K562 (cell line): Measurements from ENCODE around the gene LETM1. TPM values are rescaled to one million over a fixed set of nuclear protein-coding genes. Genes with fewer than 3 reads are reported as not detected.

Experiments used
- ELF1 ChIP-seq: fragments of 200-800 bp; sonication (Bioruptor generic); IDR thresholded peaks from 2 replicates; pipeline ENCODE4 v1.6.1; 2016; ENCODE audit warnings: missing genetic modification characterization, missing compliant biosample characterization
- ETV5 ChIP-seq: sonication (generic); formaldehyde crosslinking; IDR thresholded peaks from 2 replicates; pipeline ENCODE4 v1.4.0; 2020; ENCODE audit warnings: low read depth, mild to moderate bottlenecking, missing genetic modification reagents
- FOXM1 ChIP-seq, 2 experiments: fragments of 450-650 bp in 1 of 2; sonication (generic) in 1 of 2; formaldehyde crosslinking in 1 of 2; IDR thresholded peaks; 2 replicates each; pipeline versions ENCODE4 v1.6.1 to v1.9.0; 2017 to 2022; ENCODE audit warnings: low read depth in 2 of 2, mild to moderate bottlenecking in 2 of 2, missing genetic modification reagents in 1 of 2, moderate library complexity in 1 of 2
- GTF2F1 ChIP-seq: IDR thresholded peaks from 2 replicates; pipeline ENCODE4 v1.6.1; 2011; ENCODE audit warnings: low read depth, low read length, improper control_type of control experiment
- HCFC1 ChIP-seq: IDR thresholded peaks from 2 replicates; pipeline ENCODE4 v1.6.1; 2012; ENCODE audit warnings: low read depth, low read length, improper control_type of control experiment
- HMGN3 ChIP-seq: IDR thresholded peaks from 2 replicates; pipeline ENCODE4 v1.6.1; 2011; ENCODE audit warnings: borderline replicate concordance, low read depth, mild to moderate bottlenecking, mixed read lengths, low read length; ENCODE audit not compliant: insufficient read length; ENCODE audit errors: extremely low read depth
- MEIS2 ChIP-seq: fragments of 450-650 bp; IDR thresholded peaks from 2 replicates; pipeline ENCODE4 v1.6.1; 2014; ENCODE audit warnings: mild to moderate bottlenecking; ENCODE audit not compliant: partially characterized antibody
- MTA2 ChIP-seq: fragments of 450-650 bp; IDR thresholded peaks from 2 replicates; pipeline ENCODE4 v1.6.1; 2016; ENCODE audit warnings: low read depth
- NRF1 ChIP-seq, 2 experiments: fragments of 450-650 bp; IDR thresholded peaks in 1 of 2; conservative IDR thresholded peaks in 1 of 2; 2 replicates each; pipeline ENCODE4 v1.6.1; 2014; ENCODE audit warnings: mild to moderate bottlenecking in 2 of 2
- SIN3A ChIP-seq, 2 experiments: fragments of 150-350 bp in 1 of 2; IDR thresholded peaks; 2 replicates each; pipeline ENCODE4 v1.6.1; 2011 to 2016; ENCODE audit warnings: borderline replicate concordance in 2 of 2, low read depth in 2 of 2, low read length in 2 of 2, mild to moderate bottlenecking in 2 of 2, moderate library complexity in 2 of 2; ENCODE audit not compliant: control insufficient read depth in 1 of 2
- SPI1 ChIP-seq: IDR thresholded peaks from 2 replicates; pipeline ENCODE4 v1.6.1; 2011; ENCODE audit warnings: low read depth, low read length, control low read depth, borderline replicate concordance
- YY1 ChIP-seq, 3 experiments: IDR thresholded peaks; 2 replicates each; pipeline ENCODE4 v1.6.1; 2011; ENCODE audit warnings: low read length in 2 of 3, mild to moderate bottlenecking in 2 of 3, moderate library complexity in 2 of 3, borderline replicate concordance in 1 of 3, control low read depth in 1 of 3, low read depth in 1 of 3; ENCODE audit not compliant: insufficient read depth in 3 of 3, insufficient replicate concordance in 2 of 3, control insufficient read depth in 1 of 3, insufficient read length in 1 of 3; ENCODE audit errors: extremely low read depth in 1 of 3
- ZNF12 ChIP-seq: sonication (generic); formaldehyde crosslinking; IDR thresholded peaks from 2 replicates; pipeline ENCODE4 v1.4.0; 2020; ENCODE audit warnings: mild to moderate bottlenecking, missing genetic modification reagents
- ZNF717 ChIP-seq: fragments of 250-450 bp; sonication (Bioruptor Pico); IDR thresholded peaks from 2 replicates; pipeline ENCODE4 v1.5.0; 2021
- polyA plus RNA-seq, 8 experiments: library from polyadenylated mRNA; depleted of rRNA in 4 of 8; stranded (reverse) in 5 of 8; unstranded in 3 of 8; fragments of >200 nt; fragmentation: Nextera tagmentation in 2 of 8; fragmentation: Illumina TruSeq in 1 of 8; extraction: Ambion mirVana in 2 of 8; extraction: Trizol in 1 of 8; gene quantifications; 2 replicates each; pipeline versions ENCODE4 v1.2.1 to v1.2.3, GENCODE V29; 2011 to 2014; ENCODE audit warnings: inconsistent platforms in 1 of 8, missing spikeins in 1 of 8
- total RNA-seq, 7 experiments: library from RNA; depleted of rRNA in 6 of 7; stranded (reverse); fragments of >200 nt in 6 of 7; fragmentation: Illumina TruSeq in 2 of 7; extraction: Trizol in 2 of 7; gene quantifications; 2 replicates each; pipeline versions ENCODE4 v1.2.1 to v1.2.3, GENCODE V29; 2011 to 2021; ENCODE audit warnings: low replicate concordance in 1 of 7
- TF ChIP-seq, protein P1 (sequence below), 2 experiments: IDR thresholded peaks; 2 replicates each; pipeline ENCODE4 v1.6.1; 2012; ENCODE audit warnings: improper control_type of control experiment in 2 of 2, low read depth in 2 of 2, low read length in 2 of 2, borderline replicate concordance in 1 of 2
- TF ChIP-seq, protein P2 (sequence below), 2 experiments: fragments of 450-650 bp; formaldehyde crosslinking in 1 of 2; IDR thresholded peaks; 2 replicates each; pipeline versions ENCODE4 v1.4.0 to v1.6.1; 2014 to 2020; ENCODE audit warnings: mild to moderate bottlenecking in 2 of 2, borderline replicate concordance in 1 of 2, low read depth in 1 of 2

Gene LETM1
- total and polyA plus RNA-seq, 9 of the 15 experiments (the other 6 are each of a cell fraction or from before 2014, with no cell fraction given), result 3.9 to 109 (median 35.0) TPM

DNA sequence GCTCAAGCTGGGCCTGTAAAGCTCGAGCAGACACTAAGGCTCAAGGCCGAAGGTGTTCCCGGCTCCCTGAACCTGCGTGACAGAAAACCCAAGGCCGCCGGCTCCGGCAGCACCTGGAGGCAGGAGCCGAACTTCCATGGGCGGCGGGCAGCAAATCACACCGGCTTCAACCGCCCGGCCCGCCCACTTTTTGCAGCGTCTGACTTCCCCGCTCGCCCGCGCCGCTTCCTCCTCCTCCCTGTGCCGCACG is 14.3 kb upstream of the LETM1 start (continued):
- TF ChIP-seq, protein P1, sequence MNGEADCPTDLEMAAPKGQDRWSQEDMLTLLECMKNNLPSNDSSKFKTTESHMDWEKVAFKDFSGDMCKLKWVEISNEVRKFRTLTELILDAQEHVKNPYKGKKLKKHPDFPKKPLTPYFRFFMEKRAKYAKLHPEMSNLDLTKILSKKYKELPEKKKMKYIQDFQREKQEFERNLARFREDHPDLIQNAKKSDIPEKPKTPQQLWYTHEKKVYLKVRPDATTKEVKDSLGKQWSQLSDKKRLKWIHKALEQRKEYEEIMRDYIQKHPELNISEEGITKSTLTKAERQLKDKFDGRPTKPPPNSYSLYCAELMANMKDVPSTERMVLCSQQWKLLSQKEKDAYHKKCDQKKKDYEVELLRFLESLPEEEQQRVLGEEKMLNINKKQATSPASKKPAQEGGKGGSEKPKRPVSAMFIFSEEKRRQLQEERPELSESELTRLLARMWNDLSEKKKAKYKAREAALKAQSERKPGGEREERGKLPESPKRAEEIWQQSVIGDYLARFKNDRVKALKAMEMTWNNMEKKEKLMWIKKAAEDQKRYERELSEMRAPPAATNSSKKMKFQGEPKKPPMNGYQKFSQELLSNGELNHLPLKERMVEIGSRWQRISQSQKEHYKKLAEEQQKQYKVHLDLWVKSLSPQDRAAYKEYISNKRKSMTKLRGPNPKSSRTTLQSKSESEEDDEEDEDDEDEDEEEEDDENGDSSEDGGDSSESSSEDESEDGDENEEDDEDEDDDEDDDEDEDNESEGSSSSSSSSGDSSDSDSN (IDR thresholded peaks at IDR 0.05; ENCODE audit: borderline replicate concordance in 1 of 2, low read depth in 2 of 2, low read length in 2 of 2), result 0 out of 4 replicates have a peak, but pooled peaks of 1 of the 2 experiments have one; percentile 67
- TF ChIP-seq ETV5 (0 out of 2 replicates have a peak, but pooled peaks have one; percentile 47), ELF1 (tag) (no peak; the same call in 1 of the 2 replicates), MEIS2 (peak; percentile 31), FOXM1 (IDR thresholded peaks at IDR 0.05; ENCODE audit: low read depth) (no peak), FOXM1 (CRISPR knock-in tag; IDR thresholded peaks at IDR 0.05; ENCODE audit: low read depth) (peak; percentile 44; the same call in 1 of the 2 replicates), ZNF717 (CRISPR knock-in tag) (no peak), MTA2 (no peak), ZNF12 (CRISPR knock-in tag) (peak; percentile 68; the same call in 1 of the 2 replicates), HCFC1 (peak; percentile 24), SIN3A (IDR thresholded peaks at IDR 0.05; ENCODE audit: borderline replicate concordance in 2 of 2, control insufficient read depth in 1 of 2, low read depth in 2 of 2, low read length in 2 of 2) (peak in 1 of 2 experiments; percentile 70; a peak in 1 of 4 replicates), NRF1 (conservative IDR thresholded peaks at IDR 0.05 in 1 of 2, IDR thresholded peaks at IDR 0.05 in 1 of 2) (peak; percentile 85 to 86), SPI1 (peak; percentile 64; the same call in 1 of the 2 replicates), YY1 (IDR thresholded peaks at IDR 0.05; ENCODE audit: borderline replicate concordance in 1 of 3, control insufficient read depth in 1 of 3, extremely low read depth in 1 of 3, insufficient read depth in 3 of 3, insufficient read length in 1 of 3, insufficient replicate concordance in 2 of 3, low read depth in 1 of 3, low read length in 2 of 3) (peak in 2 of 3 experiments; percentile 35 to 63), GTF2F1 (0 out of 2 replicates have a peak, but pooled peaks have one; percentile 19), HMGN3 (peak; percentile 23)
- TF ChIP-seq, protein P2, sequence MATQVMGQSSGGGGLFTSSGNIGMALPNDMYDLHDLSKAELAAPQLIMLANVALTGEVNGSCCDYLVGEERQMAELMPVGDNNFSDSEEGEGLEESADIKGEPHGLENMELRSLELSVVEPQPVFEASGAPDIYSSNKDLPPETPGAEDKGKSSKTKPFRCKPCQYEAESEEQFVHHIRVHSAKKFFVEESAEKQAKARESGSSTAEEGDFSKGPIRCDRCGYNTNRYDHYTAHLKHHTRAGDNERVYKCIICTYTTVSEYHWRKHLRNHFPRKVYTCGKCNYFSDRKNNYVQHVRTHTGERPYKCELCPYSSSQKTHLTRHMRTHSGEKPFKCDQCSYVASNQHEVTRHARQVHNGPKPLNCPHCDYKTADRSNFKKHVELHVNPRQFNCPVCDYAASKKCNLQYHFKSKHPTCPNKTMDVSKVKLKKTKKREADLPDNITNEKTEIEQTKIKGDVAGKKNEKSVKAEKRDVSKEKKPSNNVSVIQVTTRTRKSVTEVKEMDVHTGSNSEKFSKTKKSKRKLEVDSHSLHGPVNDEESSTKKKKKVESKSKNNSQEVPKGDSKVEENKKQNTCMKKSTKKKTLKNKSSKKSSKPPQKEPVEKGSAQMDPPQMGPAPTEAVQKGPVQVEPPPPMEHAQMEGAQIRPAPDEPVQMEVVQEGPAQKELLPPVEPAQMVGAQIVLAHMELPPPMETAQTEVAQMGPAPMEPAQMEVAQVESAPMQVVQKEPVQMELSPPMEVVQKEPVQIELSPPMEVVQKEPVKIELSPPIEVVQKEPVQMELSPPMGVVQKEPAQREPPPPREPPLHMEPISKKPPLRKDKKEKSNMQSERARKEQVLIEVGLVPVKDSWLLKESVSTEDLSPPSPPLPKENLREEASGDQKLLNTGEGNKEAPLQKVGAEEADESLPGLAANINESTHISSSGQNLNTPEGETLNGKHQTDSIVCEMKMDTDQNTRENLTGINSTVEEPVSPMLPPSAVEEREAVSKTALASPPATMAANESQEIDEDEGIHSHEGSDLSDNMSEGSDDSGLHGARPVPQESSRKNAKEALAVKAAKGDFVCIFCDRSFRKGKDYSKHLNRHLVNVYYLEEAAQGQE (IDR thresholded peaks at IDR 0.05; ENCODE audit: borderline replicate concordance), result peak; percentile 90
- TF ChIP-seq, protein P2 (CRISPR knock-in tag; IDR thresholded peaks at IDR 0.05; ENCODE audit: low read depth), result no peak
